Neural cell (in vitro differentiated cells): ENCODE results near the gene SCP2.

Experiments
- EZH2 ChIP-seq: fragments of 200-600, 300-800 bp; shearing (Covaris generic), sonication (generic); IDR thresholded peaks from 2 replicates; pipeline ENCODE4 v1.6.1; 2014; ENCODE audit warnings: antibody characterized with exemption, low read length, borderline replicate concordance, mild to moderate bottlenecking; ENCODE audit not compliant: insufficient read depth, poor library complexity, severe bottlenecking
- SMC3 ChIP-seq: fragments of 450-650 bp; conservative IDR thresholded peaks from 2 replicates; pipeline ENCODE4 v1.6.1; 2014; ENCODE audit warnings: antibody characterized with exemption, mild to moderate bottlenecking, moderate library complexity; ENCODE audit not compliant: poor library complexity
- TF ChIP-seq, protein P1 (sequence below): fragments of 450-650 bp; IDR thresholded peaks from 2 replicates; pipeline ENCODE4 v1.5.1; 2014; ENCODE audit warnings: antibody characterized with exemption, mild to moderate bottlenecking, moderate library complexity; ENCODE audit not compliant: poor library complexity, severe bottlenecking

DNA sequence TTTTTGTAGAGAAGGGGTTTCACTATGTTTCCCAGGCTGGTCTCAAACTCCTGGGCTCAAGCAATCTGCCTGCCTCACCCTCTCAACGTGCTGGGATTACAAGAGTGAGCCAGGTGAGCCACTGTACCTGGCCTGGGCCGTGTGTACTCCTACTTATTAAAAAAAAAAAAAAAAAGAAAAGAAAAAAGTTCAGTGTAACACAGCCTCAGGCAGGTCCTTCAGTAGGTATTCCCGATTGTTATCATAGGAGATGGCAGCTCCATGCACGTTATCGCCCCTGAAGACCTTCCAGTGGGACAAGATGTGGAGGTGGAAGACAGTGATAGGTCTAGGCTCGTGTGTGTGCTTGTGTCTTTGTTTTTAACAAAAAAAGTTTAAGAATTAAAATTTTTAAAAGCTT is 8.9 kb upstream of the SCP2 start:
- TF ChIP-seq SMC3 (no peak), EZH2 (no peak)
- TF ChIP-seq, protein P1, sequence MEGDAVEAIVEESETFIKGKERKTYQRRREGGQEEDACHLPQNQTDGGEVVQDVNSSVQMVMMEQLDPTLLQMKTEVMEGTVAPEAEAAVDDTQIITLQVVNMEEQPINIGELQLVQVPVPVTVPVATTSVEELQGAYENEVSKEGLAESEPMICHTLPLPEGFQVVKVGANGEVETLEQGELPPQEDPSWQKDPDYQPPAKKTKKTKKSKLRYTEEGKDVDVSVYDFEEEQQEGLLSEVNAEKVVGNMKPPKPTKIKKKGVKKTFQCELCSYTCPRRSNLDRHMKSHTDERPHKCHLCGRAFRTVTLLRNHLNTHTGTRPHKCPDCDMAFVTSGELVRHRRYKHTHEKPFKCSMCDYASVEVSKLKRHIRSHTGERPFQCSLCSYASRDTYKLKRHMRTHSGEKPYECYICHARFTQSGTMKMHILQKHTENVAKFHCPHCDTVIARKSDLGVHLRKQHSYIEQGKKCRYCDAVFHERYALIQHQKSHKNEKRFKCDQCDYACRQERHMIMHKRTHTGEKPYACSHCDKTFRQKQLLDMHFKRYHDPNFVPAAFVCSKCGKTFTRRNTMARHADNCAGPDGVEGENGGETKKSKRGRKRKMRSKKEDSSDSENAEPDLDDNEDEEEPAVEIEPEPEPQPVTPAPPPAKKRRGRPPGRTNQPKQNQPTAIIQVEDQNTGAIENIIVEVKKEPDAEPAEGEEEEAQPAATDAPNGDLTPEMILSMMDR = no peak
